B cell (primary cell): ENCODE results near the gene ARID3C. TPM values are rescaled to one million over a fixed set of nuclear protein-coding genes. Genes with fewer than 3 reads are reported as not detected.

Experiments used
- ATAC-seq: fragments of 200-7000 bp; cut with Tn5 transposase; one replicate; pipeline ENCODE4 v1.10.0; 2021; ENCODE audit warnings: low read depth, mild to moderate bottlenecking, moderate number of reproducible peaks, moderate library complexity
- CTCF ChIA-PET: fragments of 350-600 bp; sonication (Branson Sonifier 250); formaldehyde crosslinking; loops from one replicate; lab custom pipeline; 2021; ENCODE audit warnings: antibody characterized with exemption, inconsistent platforms; lab: Charles Lee
- POLR2A ChIA-PET: fragments of 350-600 bp; sonication (Branson Sonifier 250); formaldehyde crosslinking; loops from one replicate; lab custom pipeline; 2021; ENCODE audit warnings: antibody characterized with exemption; lab: Charles Lee
- DNase-seq: peaks from one replicate; pipeline ENCODE4 v3.0.0; 2013
- H2AFZ ChIP-seq: 2 replicates; pipeline ENCODE4 v1.6.1; 2012; ENCODE audit warnings: mild to moderate bottlenecking, low read depth, low read length; ENCODE audit not compliant: insufficient read depth, poor library complexity, severe bottlenecking
- H3K27ac ChIP-seq, 2 donors: 1 replicate in 1 of 2; 2 replicates in 1 of 2; pipeline ENCODE4 v1.5.1; 2012 to 2013; ENCODE audit warnings: low read length in 2 of 2, mild to moderate bottlenecking in 2 of 2, moderate library complexity in 1 of 2
- H3K27me3 ChIP-seq, 4 experiments: fragments of 200-600 bp in 1 of 4; sonication (generic) in 1 of 4; replicated peaks in 1 of 4; 1 replicate in 2 of 4; 2 replicates in 2 of 4; pipeline versions ENCODE4 v1.6.1 to v1.7.0; 2013 to 2016; ENCODE audit warnings: low read length in 3 of 4, mild to moderate bottlenecking in 2 of 4, mixed read lengths in 1 of 4, moderate library complexity in 1 of 4; ENCODE audit not compliant: insufficient read depth in 4 of 4, control insufficient read depth in 3 of 4; ENCODE audit errors: control extremely low read depth in 1 of 4
- H3K36me3 ChIP-seq, 2 experiments: replicated peaks in 1 of 2; 1 replicate in 1 of 2; 2 replicates in 1 of 2; pipeline versions ENCODE4 v1.6.1 to v1.7.1; 2013; ENCODE audit warnings: low read length in 1 of 2; ENCODE audit not compliant: insufficient read depth in 2 of 2, control insufficient read depth in 1 of 2; ENCODE audit errors: control extremely low read depth in 1 of 2, extremely low read depth in 1 of 2
- H3K4me1 ChIP-seq, 2 donors: fragments of 200-600 bp in 1 of 2; sonication (generic) in 1 of 2; 1 replicate in 1 of 2; 2 replicates in 1 of 2; pipeline versions ENCODE4 v1.5.1 to v1.6.1; 2013 to 2017; ENCODE audit warnings: low read length in 2 of 2; ENCODE audit not compliant: control insufficient read depth in 2 of 2, insufficient read depth in 2 of 2
- H3K4me2 ChIP-seq: replicated peaks from 2 replicates; pipeline ENCODE3; 2012; ENCODE audit warnings: mild to moderate bottlenecking, low read depth, low read length; ENCODE audit not compliant: poor library complexity, severe bottlenecking
- H3K4me3 ChIP-seq, 5 experiments: fragments of 200-600 bp in 1 of 5; sonication (generic) in 1 of 5; 1 replicate in 3 of 5; 2 replicates in 2 of 5; pipeline versions ENCODE4 v1.5.1 to v1.7.0; 2011 to 2016; ENCODE audit warnings: low read length in 4 of 5, mild to moderate bottlenecking in 4 of 5, low read depth in 2 of 5, control low read depth in 1 of 5, moderate library complexity in 1 of 5; ENCODE audit not compliant: insufficient read depth in 1 of 5; ENCODE audit errors: control extremely low read depth in 1 of 5, extremely low read depth in 1 of 5
- H3K79me2 ChIP-seq: fragments of 200-600 bp; sonication (generic); one replicate; pipeline ENCODE4 v1.6.0; 2016; ENCODE audit warnings: low read length; ENCODE audit not compliant: control insufficient read depth, insufficient read depth
- H3K9ac ChIP-seq: fragments of 200-600 bp; sonication (generic); 2 replicates; pipeline ENCODE4 v1.6.1; 2017; ENCODE audit warnings: mild to moderate bottlenecking, low read length, moderate library complexity
- H3K9me3 ChIP-seq, 3 donors: one replicate each; pipeline versions ENCODE4 v1.6.1 to v1.7.1; 2013; ENCODE audit warnings: low read length in 2 of 3; ENCODE audit not compliant: control insufficient read depth in 2 of 3, insufficient read depth in 1 of 3; ENCODE audit errors: control extremely low read depth in 1 of 3
- H4K20me1 ChIP-seq: 2 replicates; pipeline ENCODE4 v1.6.0; 2012; ENCODE audit warnings: mild to moderate bottlenecking, low read length; ENCODE audit not compliant: insufficient read depth, control insufficient read depth, poor library complexity, severe bottlenecking
- H3K27ac Mint-ChIP-seq: one replicate; pipeline ENCODE4 v1.8.0; 2021; ENCODE audit warnings: mixed read lengths
- H3K27me3 Mint-ChIP-seq: one replicate; pipeline ENCODE4 v1.8.0; 2021; ENCODE audit warnings: mixed read lengths
- H3K4me1 Mint-ChIP-seq: one replicate; pipeline ENCODE4 v1.8.0; 2021; ENCODE audit warnings: mixed read lengths
- H3K4me3 Mint-ChIP-seq: one replicate; pipeline ENCODE4 v1.8.0; 2021; ENCODE audit warnings: mixed read lengths
- H3K9me3 Mint-ChIP-seq: one replicate; pipeline ENCODE4 v1.8.0; 2022; ENCODE audit warnings: mixed read lengths; ENCODE audit not compliant: insufficient read depth
- CTCF ChIP-seq: fragments of 200-600 bp; IDR thresholded peaks from one replicate; pipeline ENCODE4 v1.8.0; 2022; ENCODE audit warnings: antibody characterized with exemption, mild to moderate bottlenecking
- EZH2 ChIP-seq: IDR thresholded peaks from 2 replicates; pipeline ENCODE4 v1.6.1; 2012; ENCODE audit warnings: borderline replicate concordance, low read depth, mild to moderate bottlenecking, moderate library complexity, low read length; ENCODE audit not compliant: insufficient read depth, poor library complexity, severe bottlenecking
- WGBS: methylation state at CpG from one replicate; pipeline ENCODE4 v1.1.5; 2013; ENCODE audit warnings: missing lambda C conversion rate; ENCODE audit not compliant: insufficient coverage; 5-methylcytosine and 5-hydroxymethylcytosine counted together
- intact Hi-C: fragments of 100-400 bp; cut with micrococcal nuclease; formaldehyde crosslinking; loops from one replicate; pipeline ENCODE4 v1.10.0; 2022
- polyA plus RNA-seq: library from polyadenylated mRNA; depleted of rRNA; stranded (reverse); fragments of >200 nt; gene quantifications from 2 replicates; pipeline ENCODE4 v1.2.3, GENCODE V29; 2012
- total RNA-seq, 2 donors: library from RNA; stranded (reverse); fragments of 120-200 nt in 1 of 2; gene quantifications; 1 replicate in 1 of 2; 2 replicates in 1 of 2; pipeline versions ENCODE4 v1.2.3 to v1.2.4, GENCODE V29; 2013 to 2022

Gene ARID3C
- total and polyA plus RNA-seq, 2 donors (not counting 1 experiment from before 2014, with no cell fraction given), result not detected

- Mint-ChIP-seq H3K27ac (no peak overlapping the region), H3K4me1 (peaks cover 12% of the 10 kb centered on the region), H3K27me3 (peaks cover 64% of the 10 kb centered on the region), H3K4me3 (no peak overlapping the region), H3K9me3 (no peaks in the 10 kb centered on the region)
- POLR2A ChIA-PET, result no interaction called here
- H2AFZ ChIP-seq, result no peak overlapping the region
- intact Hi-C loops, result no loop called here
- DNase-seq (no peak), ATAC-seq (no peak)
- H3K36me3 ChIP-seq, result no peaks in the 10 kb centered on the region
- CTCF ChIA-PET, result no interaction called here
- H3K9ac ChIP-seq, result no peak overlapping the region
- peaks cover 7 to 15% of the 10 kb centered on the region in 2 donors for H3K4me1 ChIP-seq
- 73% methylated on average over 15 of the region's 21 CpGs for WGBS
- H3K4me2 ChIP-seq, result no peak overlapping the region
- no peaks in the 10 kb centered on the region for H4K20me1 ChIP-seq
- H3K27me3 ChIP-seq, result peaks cover 0 to 64% (median 28%) of the 10 kb centered on the region in 4 experiments
- peaks cover 0 to 12% (median 0%) of the 10 kb centered on the region in 3 donors for H3K9me3 ChIP-seq
- no peak overlapping the region for H3K27ac ChIP-seq
- H3K4me3 ChIP-seq, result no peak overlapping the region
- H3K79me2 ChIP-seq, result no peaks in the 10 kb centered on the region
- TF ChIP-seq EZH2, result no peak
- TF ChIP-seq CTCF, result no peak
Observed at GRCh38 chr9:34575862-34576596, 52.8 kb downstream of the ARID3C start.

GRCh38 chr9:34575241-34575640 lies 53.6 kb downstream of the ARID3C start:
- no peaks in the 10 kb centered on the region for H3K79me2 ChIP-seq
- peaks cover 7 to 15% of the 10 kb centered on the region in 2 donors for H3K4me1 ChIP-seq
- intact Hi-C loops, result no loop called here
- no peak overlapping the region for H2AFZ ChIP-seq
- CTCF ChIA-PET, result no interaction called here
- no peak overlapping the region for H3K27ac ChIP-seq
- H3K4me2 ChIP-seq, result no peak overlapping the region
- Mint-ChIP-seq H3K9me3 (no peaks in the 10 kb centered on the region), H3K4me1 (peaks cover 12% of the 10 kb centered on the region), H3K27ac (no peak overlapping the region), H3K4me3 (no peak overlapping the region), H3K27me3 (peaks cover 61% of the 10 kb centered on the region)
- POLR2A ChIA-PET, result no interaction called here
- H3K9ac ChIP-seq, result no peak overlapping the region
- DNase-seq (no peak), ATAC-seq (no peak)
- H4K20me1 ChIP-seq, result no peaks in the 10 kb centered on the region
- peaks cover 0 to 9% (median 0%) of the 10 kb centered on the region in 3 donors for H3K9me3 ChIP-seq
- H3K36me3 ChIP-seq, result no peaks in the 10 kb centered on the region
- no peak overlapping the region for H3K4me3 ChIP-seq
- TF ChIP-seq EZH2 (no peak), CTCF (no peak)
- H3K27me3 ChIP-seq, result peaks cover 0 to 58% (median 25%) of the 10 kb centered on the region in 4 experiments
- WGBS, result 59% methylated on average over 3 of the region's 8 CpGs
